ENCODE results near the gene CIT.

Gene CIT

GRCh38 chr12:119804011-119804641 is 73.0 kb downstream of the CIT start:
- DNase-seq (ENCODE audit: low spot score): no peak

- no peak for DNase-seq (ENCODE audit: low spot score)
Measured at GRCh38 chr12:119803381-119803791, 73.7 kb downstream of the CIT start.

- no peak for DNase-seq (ENCODE audit: low spot score)
Measured at GRCh38 chr12:119802472-119802871, 74.6 kb downstream of the CIT start.

- DNase-seq (ENCODE audit: low spot score): no peak
Measured at GRCh38 chr12:119797090-119797489, 80.0 kb downstream of the CIT start.

GRCh38 chr12:119796292-119796691 is 80.8 kb downstream of the CIT start:
- no peak for DNase-seq (ENCODE audit: low spot score)

- DNase-seq (ENCODE audit: low spot score): no peak
Measured at GRCh38 chr12:119791453-119791852, 85.7 kb downstream of the CIT start.

- no peak for DNase-seq (ENCODE audit: low spot score)
Measured at GRCh38 chr12:119788786-119789185, 88.3 kb downstream of the CIT start.

- no peak for DNase-seq (ENCODE audit: low spot score)
Measured at GRCh38 chr12:119786539-119786938, 90.6 kb downstream of the CIT start.

- DNase-seq (ENCODE audit: low spot score): no peak
Measured at GRCh38 chr12:119784673-119785072, 92.4 kb downstream of the CIT start.

- peak; percentile 24 for DNase-seq (ENCODE audit: low spot score)
Measured at GRCh38 chr12:119783787-119784186, 93.3 kb downstream of the CIT start.

GRCh38 chr12:119781804-119782203 is 95.3 kb downstream of the CIT start:
- no peak for DNase-seq (ENCODE audit: low spot score)

- no peak for DNase-seq (ENCODE audit: low spot score)
Measured at GRCh38 chr12:119780786-119781434, 96.2 kb downstream of the CIT start.

- DNase-seq (ENCODE audit: low spot score): no peak
Measured at GRCh38 chr12:119775246-119775895, 101.7 kb downstream of the CIT start.

GRCh38 chr12:119772431-119772830 is 104.7 kb downstream of the CIT start:
- no peak for DNase-seq (ENCODE audit: low spot score)

GRCh38 chr12:119770146-119770545 is 107.0 kb downstream of the CIT start:
- no peak for DNase-seq (ENCODE audit: low spot score)

- DNase-seq (ENCODE audit: low spot score): no peak
Measured at GRCh38 chr12:119762619-119763018, 114.5 kb downstream of the CIT start.

- no peak for DNase-seq (ENCODE audit: low spot score)
Measured at GRCh38 chr12:119758722-119759121, 118.4 kb downstream of the CIT start.

GRCh38 chr12:119758234-119758633 is 118.9 kb downstream of the CIT start:
- DNase-seq (ENCODE audit: low spot score): no peak

GRCh38 chr12:119751961-119752360 is 125.2 kb downstream of the CIT start:
- DNase-seq (ENCODE audit: low spot score): no peak

- DNase-seq (ENCODE audit: low spot score): no peak
Measured at GRCh38 chr12:119749666-119750065, 127.5 kb downstream of the CIT start.

GRCh38 chr12:119748497-119748896 is 128.6 kb downstream of the CIT start:
- no peak for DNase-seq (ENCODE audit: low spot score)

- DNase-seq (ENCODE audit: low spot score): no peak
Measured at GRCh38 chr12:119746169-119746568, 131.0 kb downstream of the CIT start.

- DNase-seq (ENCODE audit: low spot score): no peak
Measured at GRCh38 chr12:119744900-119745606, 132.1 kb downstream of the CIT start.
